T-helper 1 cell treated with Interleukin-12 subunit alpha and Interleukin-12 subunit beta and Interleukin-4 antibody, amounts not matched to agents 30 μg/mL and 1 μg/mL, for 36 hours (primary cell): ENCODE results near the gene UVRAG.
"Not testable (repeated sequence)": the region's sequence is repeated elsewhere in the genome, so short reads cannot be mapped to it uniquely, and the experiment has no call there.

Experiments
- H3K27ac Mint-ChIP-seq: one replicate; pipeline ENCODE4 v1.8.0; 2021; ENCODE audit warnings: mild to moderate bottlenecking, mixed read lengths
- H3K27me3 Mint-ChIP-seq: one replicate; pipeline ENCODE4 v1.8.0; 2021; ENCODE audit warnings: low read depth, mixed read lengths
- H3K36me3 Mint-ChIP-seq: one replicate; pipeline ENCODE4 v1.8.0; 2021; ENCODE audit warnings: low read depth, mixed read lengths
- H3K4me1 Mint-ChIP-seq: one replicate; pipeline ENCODE4 v1.8.0; 2021; ENCODE audit warnings: low read depth, mixed read lengths
- H3K4me3 Mint-ChIP-seq: one replicate; pipeline ENCODE4 v1.8.0; 2021; ENCODE audit warnings: mild to moderate bottlenecking, moderate library complexity, mixed read lengths
- H3K9me3 Mint-ChIP-seq: one replicate; pipeline ENCODE4 v1.8.0; 2021; ENCODE audit warnings: mixed read lengths

The UVRAG gene

GRCh38 chr11:75910426-75911145 lies 95.6 kb downstream of the UVRAG start:
- Mint-ChIP-seq H3K27ac (no peak overlapping the region), H3K4me1 (peaks cover 13% of the 10 kb centered on the region), H3K27me3 (no peaks in the 10 kb centered on the region), H3K9me3 (no peaks in the 10 kb centered on the region), H3K36me3 (peaks cover 12% of the 10 kb centered on the region), H3K4me3 (no peak overlapping the region)

DNA sequence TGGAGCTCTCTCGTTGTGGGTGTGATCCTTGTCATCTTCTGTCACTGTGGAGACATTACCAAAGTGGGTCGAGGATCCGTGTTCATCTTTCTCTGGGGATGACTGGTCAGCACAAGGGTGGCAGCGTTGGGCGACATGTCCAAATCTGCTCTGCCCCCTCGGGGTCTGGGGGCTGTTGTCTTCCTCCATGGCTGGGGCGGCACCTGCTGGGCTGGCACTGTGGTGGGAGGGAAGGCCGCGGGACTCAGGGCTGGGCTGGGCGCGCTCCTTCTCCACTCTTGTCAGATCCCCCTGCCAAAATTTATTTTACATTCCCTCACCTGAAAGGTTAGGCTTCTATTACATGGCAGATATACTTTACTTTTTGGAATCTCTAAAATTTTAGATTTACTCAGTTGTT lies 96.4 kb downstream of the UVRAG start:
- no peaks in the 10 kb centered on the region for H3K27me3 Mint-ChIP-seq
- H3K9me3 Mint-ChIP-seq: no peaks in the 10 kb centered on the region
- H3K4me1 Mint-ChIP-seq: peaks cover 13% of the 10 kb centered on the region
- peaks cover 10% of the 10 kb centered on the region for H3K36me3 Mint-ChIP-seq
- H3K4me3 Mint-ChIP-seq: no peak overlapping the region
- no peak overlapping the region for H3K27ac Mint-ChIP-seq

DNA sequence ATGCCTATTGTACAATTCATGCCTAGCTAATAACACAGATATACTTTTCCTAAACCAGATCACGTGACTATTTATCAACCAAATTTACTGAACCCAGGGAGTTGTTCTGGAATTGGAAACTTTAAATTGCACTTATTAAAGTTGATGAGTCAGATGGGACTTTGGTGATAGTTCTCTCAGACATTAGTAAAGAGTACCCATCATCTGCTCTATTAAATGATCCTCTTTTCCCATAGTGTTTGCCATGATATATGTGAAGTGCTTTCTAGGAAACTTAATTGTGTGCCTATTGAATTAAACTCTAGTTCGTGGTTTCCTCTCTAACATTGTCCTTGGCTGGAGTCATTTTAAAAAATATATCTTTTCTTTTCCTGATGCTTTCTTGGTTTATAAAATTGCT lies 99.0 kb downstream of the UVRAG start:
- no peak overlapping the region for H3K27ac Mint-ChIP-seq
- no peaks in the 10 kb centered on the region for H3K27me3 Mint-ChIP-seq
- H3K9me3 Mint-ChIP-seq: no peaks in the 10 kb centered on the region
- H3K4me1 Mint-ChIP-seq: peaks cover 2% of the 10 kb centered on the region
- no peak overlapping the region for H3K4me3 Mint-ChIP-seq
- peaks cover 9% of the 10 kb centered on the region for H3K36me3 Mint-ChIP-seq

- H3K27me3 Mint-ChIP-seq: no peaks in the 10 kb centered on the region
- H3K4me3 Mint-ChIP-seq: no peak overlapping the region
- no peak overlapping the region for H3K27ac Mint-ChIP-seq
- peaks cover 5% of the 10 kb centered on the region for H3K4me1 Mint-ChIP-seq
- peaks cover 9% of the 10 kb centered on the region for H3K36me3 Mint-ChIP-seq
- no peaks in the 10 kb centered on the region for H3K9me3 Mint-ChIP-seq
Observed at GRCh38 chr11:75916882-75917281, 101.9 kb downstream of the UVRAG start.

DNA sequence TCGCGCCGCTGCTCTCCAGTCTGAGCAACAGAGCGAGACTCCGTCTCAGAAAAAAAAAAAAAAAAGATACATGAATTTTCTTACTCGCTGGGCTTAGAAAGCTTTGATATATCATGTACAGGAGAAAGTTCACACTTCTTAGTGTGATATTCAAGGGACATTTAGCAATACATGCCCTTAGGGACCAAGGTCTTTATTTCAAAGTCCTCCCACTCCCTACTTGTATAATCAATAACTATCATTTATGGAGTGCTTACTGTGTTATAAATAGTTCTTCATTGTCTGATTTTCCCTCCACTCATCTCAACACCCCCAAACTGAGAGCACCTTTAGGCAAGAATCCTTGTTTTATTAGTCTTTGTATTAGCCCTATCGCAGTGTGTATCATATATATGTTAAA lies 103.3 kb downstream of the UVRAG start:
- H3K36me3 Mint-ChIP-seq: peaks cover 1% of the 10 kb centered on the region
- no peak overlapping the region for H3K27ac Mint-ChIP-seq
- no peak overlapping the region for H3K4me3 Mint-ChIP-seq
- no peaks in the 10 kb centered on the region for H3K9me3 Mint-ChIP-seq
- peaks cover 6% of the 10 kb centered on the region for H3K4me1 Mint-ChIP-seq
- H3K27me3 Mint-ChIP-seq: no peaks in the 10 kb centered on the region

GRCh38 chr11:75919525-75919924 lies 104.5 kb downstream of the UVRAG start:
- Mint-ChIP-seq H3K9me3 (no peaks in the 10 kb centered on the region), H3K36me3 (peaks cover 1% of the 10 kb centered on the region), H3K27me3 (no peaks in the 10 kb centered on the region), H3K4me3 (no peak overlapping the region), H3K27ac (no peak overlapping the region), H3K4me1 (peaks cover 6% of the 10 kb centered on the region)

DNA sequence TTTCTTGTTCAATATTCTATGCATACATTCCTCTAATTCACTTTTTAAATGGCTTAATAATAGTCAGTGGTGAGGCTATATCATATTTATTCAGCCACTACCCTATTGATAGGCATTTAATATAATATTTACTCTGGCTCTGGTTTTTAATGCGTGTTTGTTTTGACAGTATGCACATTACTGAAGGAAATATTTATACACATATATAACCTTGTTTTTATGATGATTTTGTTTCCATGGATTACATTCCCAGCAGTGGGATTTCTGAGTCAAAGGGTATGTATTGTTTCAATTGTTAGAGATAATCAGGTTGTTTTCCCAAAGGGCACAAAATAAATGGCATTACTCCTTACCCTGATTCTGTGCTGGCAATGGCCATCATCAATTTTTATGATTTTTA lies 105.8 kb downstream of the UVRAG start:
- Mint-ChIP-seq H3K36me3 (peaks cover 1% of the 10 kb centered on the region), H3K4me1 (peaks cover 6% of the 10 kb centered on the region), H3K9me3 (no peaks in the 10 kb centered on the region), H3K4me3 (no peak overlapping the region), H3K27ac (no peak overlapping the region), H3K27me3 (no peaks in the 10 kb centered on the region)

- Mint-ChIP-seq H3K36me3 (peaks cover 1% of the 10 kb centered on the region), H3K9me3 (no peaks in the 10 kb centered on the region), H3K4me3 (no peak overlapping the region), H3K27ac (no peak overlapping the region), H3K27me3 (no peaks in the 10 kb centered on the region), H3K4me1 (peaks cover 6% of the 10 kb centered on the region)
Observed at GRCh38 chr11:75921808-75922207, 106.8 kb downstream of the UVRAG start.

DNA sequence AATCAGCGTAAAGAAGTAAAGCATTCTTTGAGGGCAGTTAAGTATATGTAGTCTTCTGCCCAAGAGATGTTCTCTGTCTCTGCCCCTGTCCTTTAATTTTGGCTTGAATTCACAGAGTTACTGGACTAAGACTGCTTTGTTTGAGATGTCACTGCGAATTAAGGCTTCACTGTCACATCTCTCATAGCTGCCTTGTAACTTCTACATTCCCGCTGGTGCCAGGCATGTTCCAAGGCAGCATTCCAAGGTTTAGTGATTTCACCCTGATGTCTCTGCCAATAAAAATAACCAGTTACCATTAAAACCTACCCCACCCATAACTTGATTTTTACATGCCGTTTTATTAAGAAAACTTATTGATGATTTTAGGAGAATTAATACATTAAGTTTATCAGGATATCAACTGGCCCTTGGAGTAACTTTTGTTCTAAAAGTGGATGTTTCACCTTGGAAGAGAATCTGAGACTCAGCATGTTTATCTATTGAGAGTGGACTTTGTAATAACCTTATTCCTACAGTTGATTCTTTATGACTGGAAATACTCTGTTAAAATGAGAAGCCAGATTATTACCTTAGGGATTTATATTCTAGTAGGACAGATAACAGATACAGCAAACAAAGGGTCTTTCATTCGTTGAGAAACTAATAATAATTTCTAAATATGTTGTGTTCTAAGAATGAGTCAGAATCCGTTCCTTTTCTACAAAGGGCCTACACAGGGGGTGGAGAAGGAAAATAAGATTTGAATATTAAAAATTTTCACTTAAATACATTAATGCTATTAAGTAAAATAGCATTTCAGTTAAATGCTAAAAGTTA lies 110.2 kb downstream of the UVRAG start:
- Mint-ChIP-seq H3K4me1 (peaks cover 3% of the 10 kb centered on the region), H3K27me3 (no peaks in the 10 kb centered on the region), H3K27ac (no peak overlapping the region), H3K36me3 (peaks cover 1% of the 10 kb centered on the region), H3K4me3 (no peak overlapping the region), H3K9me3 (no peaks in the 10 kb centered on the region)

- Mint-ChIP-seq H3K36me3 (peaks cover 1% of the 10 kb centered on the region), H3K9me3 (no peaks in the 10 kb centered on the region), H3K4me3 (no peak overlapping the region), H3K27me3 (no peaks in the 10 kb centered on the region), H3K27ac (no peak overlapping the region), H3K4me1 (peaks cover 3% of the 10 kb centered on the region)
Observed at GRCh38 chr11:75925785-75926164, 110.8 kb downstream of the UVRAG start.

GRCh38 chr11:75929706-75930105 lies 114.7 kb downstream of the UVRAG start:
- Mint-ChIP-seq H3K36me3 (no peaks in the 10 kb centered on the region), H3K4me3 (no peak overlapping the region), H3K27ac (no peak overlapping the region), H3K4me1 (no peaks in the 10 kb centered on the region), H3K27me3 (no peaks in the 10 kb centered on the region), H3K9me3 (no peaks in the 10 kb centered on the region)

DNA sequence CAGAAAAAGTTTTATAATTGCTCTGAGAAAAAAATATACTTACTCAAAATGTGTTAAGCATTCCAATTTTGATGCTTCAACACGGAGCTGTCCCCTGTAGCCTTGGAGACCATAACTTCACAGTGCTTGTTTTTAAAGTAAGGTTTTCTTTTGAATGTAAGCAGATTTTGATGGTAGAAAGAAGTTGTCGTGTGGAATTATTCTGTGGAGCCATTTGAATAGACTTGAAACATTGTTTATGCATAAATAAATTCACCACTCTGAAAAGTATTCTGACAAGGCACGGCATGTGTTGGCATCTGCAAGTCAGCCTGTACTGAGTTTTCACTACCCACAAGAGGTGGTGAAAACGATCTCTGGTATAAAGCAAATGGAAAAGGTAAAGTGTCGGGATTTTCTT lies 115.5 kb downstream of the UVRAG start:
- H3K4me1 Mint-ChIP-seq: no peaks in the 10 kb centered on the region
- H3K9me3 Mint-ChIP-seq: no peaks in the 10 kb centered on the region
- no peak overlapping the region for H3K4me3 Mint-ChIP-seq
- no peaks in the 10 kb centered on the region for H3K36me3 Mint-ChIP-seq
- no peak overlapping the region for H3K27ac Mint-ChIP-seq
- no peaks in the 10 kb centered on the region for H3K27me3 Mint-ChIP-seq

- H3K36me3 Mint-ChIP-seq: no peaks in the 10 kb centered on the region
- no peaks in the 10 kb centered on the region for H3K4me1 Mint-ChIP-seq
- no peaks in the 10 kb centered on the region for H3K27me3 Mint-ChIP-seq
- H3K9me3 Mint-ChIP-seq: no peaks in the 10 kb centered on the region
- no peak overlapping the region for H3K27ac Mint-ChIP-seq
- no peak overlapping the region for H3K4me3 Mint-ChIP-seq
Observed at GRCh38 chr11:75931124-75931523, 116.1 kb downstream of the UVRAG start.

- not testable (repeated sequence) for H3K36me3 Mint-ChIP-seq, H3K27me3 Mint-ChIP-seq, H3K27ac Mint-ChIP-seq, H3K9me3 Mint-ChIP-seq, H3K4me3 Mint-ChIP-seq, H3K4me1 Mint-ChIP-seq
Observed at GRCh38 chr11:75933736-75934135, 118.7 kb downstream of the UVRAG start.

DNA sequence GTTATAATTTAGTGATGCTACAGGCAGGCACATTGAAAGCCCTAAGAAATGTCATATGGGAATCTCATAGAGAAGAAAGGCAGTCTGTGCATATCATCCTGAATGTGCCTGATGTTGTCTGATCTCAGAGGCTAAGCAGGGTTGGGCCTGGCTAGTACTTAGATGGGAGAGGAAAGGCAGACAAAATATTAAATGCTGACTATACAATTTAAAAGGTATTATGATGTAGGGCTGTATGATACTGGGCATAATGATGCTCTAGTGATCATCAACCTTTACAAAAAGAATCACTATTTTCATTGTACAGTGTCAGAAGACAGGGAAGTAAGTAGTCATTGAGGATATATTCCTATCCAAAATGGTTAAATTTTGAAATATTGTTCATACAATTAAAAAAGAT lies 119.8 kb downstream of the UVRAG start:
- Mint-ChIP-seq H3K27me3 (no peaks in the 10 kb centered on the region), H3K36me3 (no peaks in the 10 kb centered on the region), H3K9me3 (no peaks in the 10 kb centered on the region), H3K4me1 (no peaks in the 10 kb centered on the region), H3K4me3 (no peak overlapping the region), H3K27ac (no peak overlapping the region)
